T-helper 9 cell (primary cell): ENCODE data around the gene MRPL38.
"Not testable (repeated sequence)": the region's sequence is repeated elsewhere in the genome, so short reads cannot be mapped to it uniquely, and the experiment has no call there.

Experiments used
- DNase-seq: peaks from one replicate; pipeline ENCODE4 v3.0.0-alpha.2; 2020

MRPL38 gene

DNA sequence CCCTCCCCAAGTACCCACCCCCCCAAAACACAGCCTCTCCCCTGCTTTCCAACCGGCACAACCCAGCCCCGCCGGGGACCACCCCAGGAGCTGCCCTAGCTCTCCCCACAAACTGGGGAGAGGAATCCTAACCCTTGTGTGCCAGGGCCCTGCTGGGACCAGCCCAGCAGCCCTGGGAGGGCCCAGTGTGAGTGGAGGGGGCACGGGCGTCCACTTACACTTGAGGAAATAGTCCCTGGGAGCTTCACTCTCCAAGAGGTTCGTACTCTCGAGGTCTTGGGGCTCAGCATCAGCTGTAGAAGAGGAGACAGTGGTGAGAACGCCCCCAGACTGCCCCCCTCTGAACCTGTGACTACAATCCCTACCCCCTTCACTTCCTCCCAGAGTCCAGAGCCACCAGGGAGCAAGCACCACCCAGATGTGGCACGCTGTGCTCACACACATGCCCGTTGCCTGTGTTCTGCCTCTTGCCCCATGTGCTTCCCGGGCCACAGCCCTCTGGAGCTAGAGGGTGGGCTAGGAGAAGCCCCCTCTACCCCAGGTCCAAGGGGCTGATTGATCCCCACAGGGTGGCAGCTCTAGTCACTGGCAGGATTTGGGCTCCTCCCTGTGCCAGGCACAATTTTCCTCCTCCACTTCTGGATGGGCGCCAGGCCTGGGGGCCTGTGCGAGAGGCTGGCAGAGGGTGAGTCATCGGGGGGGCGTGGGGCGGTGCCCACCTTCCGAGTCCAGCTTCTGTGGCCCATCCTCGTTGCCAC is 29.3 kb downstream of the MRPL38 start:
- no peak for DNase-seq

DNA sequence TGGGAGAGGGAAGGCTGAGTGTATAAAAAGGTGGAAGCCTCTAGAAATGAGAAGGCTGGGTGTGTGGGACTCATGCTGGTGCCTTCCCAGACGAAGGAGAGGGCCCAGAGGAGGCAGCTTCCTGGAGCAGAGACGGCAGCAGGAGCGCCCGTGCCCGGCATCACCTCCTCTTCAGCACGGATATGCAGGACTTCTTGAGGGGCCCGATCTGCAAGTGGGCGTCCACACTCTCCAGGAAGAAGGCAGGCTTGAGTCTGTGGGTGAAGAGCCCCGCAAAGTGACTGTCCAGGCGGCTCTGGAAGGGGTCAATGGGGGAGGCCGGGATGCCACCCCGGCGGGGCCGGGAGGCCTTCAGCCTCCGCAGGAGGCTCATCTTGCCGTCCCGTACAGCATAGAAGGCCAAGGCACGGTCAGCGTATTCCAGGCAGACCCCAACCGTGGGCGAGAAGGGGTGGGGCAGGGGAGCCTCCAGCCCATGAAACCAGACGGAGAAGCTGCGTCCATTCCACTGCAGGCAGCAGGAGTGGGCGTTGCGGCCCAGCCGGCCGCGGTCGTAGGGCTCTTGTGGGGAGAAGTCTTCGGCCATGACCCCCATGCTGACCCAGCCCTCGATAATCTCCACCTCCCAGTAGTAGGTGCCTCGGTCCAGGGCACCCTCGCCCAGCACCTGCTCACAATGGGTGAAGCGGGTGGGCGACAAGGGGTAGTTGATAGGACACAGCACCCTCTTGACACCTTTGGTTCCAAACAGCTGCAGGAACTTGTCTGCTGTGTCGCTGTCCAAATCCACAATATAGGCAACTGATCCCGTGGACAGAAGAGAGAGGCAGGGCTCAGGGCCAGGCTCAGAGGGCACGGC is 30.1 kb downstream of the MRPL38 start:
- no peak for DNase-seq

- DNase-seq: no peak
These were observed 30.9 kb downstream of the MRPL38 start for GRCh38 chr17:75873587-75874322.

DNA sequence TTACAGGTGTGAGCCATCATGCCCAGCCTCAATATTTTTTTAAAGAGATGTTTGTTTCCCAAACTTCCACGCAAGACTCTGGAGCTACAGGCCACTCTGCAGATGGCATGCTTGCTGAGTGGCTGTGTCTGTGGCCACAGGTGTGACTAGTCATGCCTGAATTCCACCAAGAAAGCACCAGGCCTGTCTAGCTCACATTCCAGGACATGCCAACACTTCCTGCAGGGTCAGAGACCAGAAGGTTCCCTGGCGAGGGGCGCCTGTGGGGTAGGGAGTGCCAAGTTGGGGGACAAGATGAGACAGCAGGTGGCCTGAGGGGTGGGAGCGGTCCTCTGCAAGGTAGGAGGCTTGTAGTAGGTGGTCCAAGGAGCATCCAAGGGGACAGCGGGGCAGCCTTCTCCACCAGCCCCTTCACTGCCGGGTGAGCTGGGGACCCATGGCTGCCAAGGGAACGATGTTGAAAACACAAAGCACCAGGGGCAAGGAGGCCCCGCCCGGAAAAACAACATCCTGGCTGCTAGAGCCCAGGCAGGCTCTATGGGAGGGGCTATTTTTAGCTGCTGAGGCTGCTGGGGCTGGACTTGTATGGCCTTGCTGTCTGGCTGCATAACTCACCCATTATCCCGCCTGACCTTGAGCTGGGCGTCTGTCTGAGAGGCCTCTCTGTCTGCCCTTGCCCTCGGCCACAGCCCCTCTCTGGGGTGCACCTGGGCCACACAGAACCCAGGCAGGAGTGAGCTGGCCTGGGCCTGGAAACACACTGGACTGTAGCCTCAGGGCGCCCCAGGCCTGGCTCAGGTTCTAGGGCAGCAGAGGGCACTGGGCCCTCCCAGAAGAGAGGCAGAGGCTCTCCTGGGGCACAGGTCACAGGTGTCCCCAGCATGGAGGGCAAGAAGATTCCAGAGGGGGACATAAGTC is 32.0 kb downstream of the MRPL38 start:
- DNase-seq: peak; percentile 41

DNA sequence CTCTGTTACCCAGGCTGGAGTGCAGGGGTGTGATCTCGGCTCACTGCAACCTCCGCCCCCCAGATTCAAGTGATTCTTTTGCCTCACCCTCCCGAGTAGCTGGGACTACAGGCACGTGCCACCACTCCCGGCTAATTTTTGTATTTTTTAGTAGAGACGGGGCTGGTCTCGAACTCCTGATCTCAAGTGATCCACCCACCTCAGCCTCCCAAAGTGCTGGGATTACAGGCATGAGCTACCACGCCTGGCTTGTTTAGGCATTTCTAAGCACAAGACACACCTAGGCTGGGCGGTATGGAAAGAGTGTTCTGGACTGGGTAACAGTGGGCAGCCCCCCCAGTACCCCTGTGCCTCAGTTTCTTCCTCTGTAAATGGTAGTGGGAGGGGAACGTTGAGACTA is 34.5 kb downstream of the MRPL38 start:
- DNase-seq: not testable (repeated sequence)

DNA sequence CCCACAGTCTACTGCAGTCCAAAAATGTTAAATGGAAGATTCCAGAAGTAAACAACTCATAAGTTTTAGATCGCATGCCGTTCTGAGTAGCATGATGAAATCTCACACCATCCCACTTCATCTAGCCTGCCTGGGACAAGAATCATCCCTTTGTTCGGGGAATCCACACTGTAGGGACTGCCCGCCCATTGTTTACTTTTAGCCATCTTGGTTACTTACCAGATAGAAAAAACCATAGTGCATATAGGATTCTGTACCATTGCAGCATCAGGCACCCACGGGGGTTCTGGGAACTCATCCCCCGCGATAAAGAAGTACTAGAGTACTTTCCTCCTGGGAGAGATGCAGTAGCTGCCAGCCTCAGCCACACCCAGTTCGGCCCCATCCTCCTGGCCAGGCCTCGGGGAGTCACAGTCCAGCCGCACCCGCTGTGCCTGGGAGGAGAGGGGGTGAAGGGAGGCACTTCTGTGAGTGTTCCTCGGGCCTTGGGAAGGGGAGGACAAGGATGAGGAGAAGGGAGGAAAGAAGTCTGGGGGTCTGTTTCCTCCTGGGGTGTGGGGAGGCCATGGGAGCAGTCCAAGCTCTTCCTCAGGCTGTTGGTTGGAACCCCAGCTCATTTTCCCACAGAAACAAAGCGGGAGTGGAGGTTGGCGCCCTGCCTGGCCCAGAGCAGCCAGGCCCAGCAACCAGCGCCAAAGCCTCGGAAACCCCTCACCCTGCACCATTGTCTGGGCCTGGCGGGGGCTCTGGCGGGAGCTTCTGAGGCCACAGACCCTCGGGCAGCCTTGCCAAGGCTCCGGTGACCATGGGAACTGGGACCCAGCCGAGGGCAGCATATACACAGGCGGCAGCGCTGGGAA is 35.2 kb downstream of the MRPL38 start:
- DNase-seq: no peak

- not testable (repeated sequence) for DNase-seq
These were observed 35.9 kb downstream of the MRPL38 start for GRCh38 chr17:75868730-75869281.

DNA sequence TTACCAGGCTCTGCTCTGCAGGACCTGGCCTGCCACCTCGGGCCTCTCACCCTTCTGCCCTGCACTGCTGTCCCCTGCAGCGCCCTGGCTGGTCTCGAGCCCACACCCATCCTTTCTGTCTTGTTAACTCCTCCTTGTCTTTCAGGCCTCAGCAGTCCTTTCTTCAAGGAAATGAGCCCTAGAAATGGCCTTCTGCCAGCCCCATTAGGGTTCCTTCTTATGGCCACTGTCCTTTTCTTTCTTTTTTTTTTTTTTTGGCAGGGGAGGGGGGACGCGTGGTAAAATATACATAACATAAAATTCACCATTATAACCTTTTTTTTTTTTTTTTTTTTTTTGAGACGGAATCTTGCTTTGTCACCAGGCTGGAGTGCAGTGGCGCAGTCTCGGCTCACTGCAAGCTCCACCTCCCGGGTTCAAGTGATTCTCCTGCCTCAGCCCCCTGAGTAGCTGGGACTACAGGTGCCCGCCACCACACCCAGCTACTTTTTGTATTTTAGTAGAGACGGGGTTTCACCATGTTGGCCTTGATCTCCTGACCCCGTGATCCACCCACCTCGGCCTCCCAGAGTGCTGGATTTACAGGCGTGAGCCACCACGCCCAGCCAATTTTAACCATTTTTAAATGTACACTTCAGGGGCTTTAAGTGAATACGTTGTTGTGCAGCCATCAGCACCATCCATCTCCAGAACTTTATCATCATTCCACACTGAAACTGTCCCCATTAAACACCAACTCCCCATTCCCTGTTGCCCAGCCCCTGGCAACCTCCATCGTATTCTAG is 39.1 kb downstream of the MRPL38 start:
- DNase-seq: not testable (repeated sequence)

- not testable (repeated sequence) for DNase-seq
These were observed 39.8 kb downstream of the MRPL38 start for GRCh38 chr17:75864887-75865286.

DNA sequence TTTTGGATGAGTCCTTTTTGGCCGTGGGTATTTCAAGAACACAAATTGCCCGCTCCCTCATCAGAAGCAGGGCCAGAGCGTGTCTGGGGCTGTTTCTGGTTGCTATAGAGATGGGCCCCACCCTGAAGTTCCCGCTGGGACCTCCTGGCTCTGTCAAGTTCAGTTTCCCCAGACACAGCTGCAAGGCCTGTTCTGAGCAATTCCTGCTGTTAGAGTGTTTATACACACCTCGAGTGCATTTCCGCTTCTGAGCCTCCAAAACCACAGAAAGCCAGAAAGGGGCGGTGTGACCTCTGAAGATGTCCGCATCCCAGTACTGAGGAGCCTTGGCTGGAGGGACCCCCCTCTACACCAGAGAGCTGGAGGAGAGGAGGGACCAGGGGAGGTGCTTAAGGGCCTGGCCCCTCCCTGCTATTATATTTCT is 40.2 kb downstream of the MRPL38 start:
- DNase-seq: no peak

- no peak for DNase-seq
These were observed 42.8 kb downstream of the MRPL38 start for GRCh38 chr17:75861927-75862317.

GRCh38 chr17:75859358-75859757 is 45.3 kb downstream of the MRPL38 start:
- not testable (repeated sequence) for DNase-seq

DNA sequence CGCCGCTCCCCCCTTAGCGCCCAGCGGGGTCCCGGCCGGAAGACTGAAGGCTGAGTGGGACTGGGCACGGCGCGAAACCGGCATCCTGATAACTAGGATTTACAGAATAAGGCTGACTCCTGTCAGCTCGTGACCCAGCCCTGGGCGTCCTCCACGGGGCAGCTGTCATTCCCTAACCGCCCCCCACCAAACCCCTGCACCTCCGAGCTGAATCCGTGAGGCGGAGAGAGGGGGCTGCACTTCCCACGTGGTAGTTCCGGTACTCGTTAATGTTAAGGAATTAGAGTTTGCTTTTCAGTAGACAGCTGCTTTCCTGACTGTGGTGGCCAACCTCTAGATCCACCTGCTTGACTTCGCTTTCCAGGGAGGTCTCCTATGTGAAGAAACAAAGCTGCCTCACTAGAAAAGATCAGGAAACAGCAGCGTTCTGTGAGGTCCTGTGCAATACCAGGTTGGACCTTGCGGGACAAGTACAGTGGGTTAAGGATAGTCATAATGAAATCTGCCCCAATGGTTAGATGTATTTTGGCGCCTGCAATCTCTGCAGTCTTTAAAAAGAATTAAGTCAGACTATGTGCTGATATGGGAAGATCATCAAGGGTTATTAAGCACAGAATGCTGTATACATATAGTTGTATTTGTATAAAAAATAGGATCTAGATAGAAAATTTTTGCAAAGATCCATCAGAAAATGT is 48.5 kb downstream of the MRPL38 start:
- no peak for DNase-seq

DNA sequence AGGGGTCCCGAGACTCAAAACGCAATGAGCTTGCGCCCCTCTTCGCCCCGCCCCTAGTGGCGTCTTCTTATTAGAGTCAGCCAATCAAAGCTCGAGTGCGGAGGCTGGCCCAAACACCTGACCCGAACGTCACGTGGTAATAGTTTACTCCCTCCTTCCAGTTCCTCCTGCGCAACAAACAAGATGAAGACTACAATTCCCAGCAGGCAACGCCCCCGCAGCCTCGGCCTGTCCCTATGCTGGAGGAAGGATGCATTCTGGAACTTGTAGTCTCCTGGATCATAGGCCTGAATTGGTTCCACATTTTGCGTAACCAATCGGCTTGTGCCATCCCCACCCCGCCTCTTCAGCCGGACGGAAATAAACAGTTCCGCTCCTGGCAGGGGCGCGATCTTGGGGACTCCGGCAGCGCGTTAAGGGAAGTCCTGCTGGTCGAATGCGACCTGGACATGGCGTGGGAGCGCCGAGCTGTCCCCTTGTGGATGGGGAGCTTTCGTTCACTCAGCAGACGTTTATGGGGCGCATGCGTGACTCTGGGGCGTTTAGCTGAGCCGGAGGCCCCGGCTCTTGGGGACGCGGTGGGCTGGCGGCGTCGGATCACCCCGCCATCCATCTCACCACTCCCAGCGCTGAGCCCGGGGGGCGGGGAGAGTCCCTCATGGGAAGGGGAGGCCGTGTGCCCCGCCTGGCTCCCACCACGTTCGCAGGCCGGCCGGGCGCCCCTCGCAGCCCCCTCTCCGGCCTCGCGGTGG is 49.2 kb downstream of the MRPL38 start, which contains the start of gene WBP2:
TSS of gene WBP2 (minus strand) at position 26 of the 752 bp plus-strand sequence. CDS start 38 bp downstream, outside the sequence.
- peak; percentile 94 for DNase-seq

- DNase-seq: no peak
These were observed 49.8 kb downstream of the MRPL38 start for GRCh38 chr17:75854881-75855309.

DNA sequence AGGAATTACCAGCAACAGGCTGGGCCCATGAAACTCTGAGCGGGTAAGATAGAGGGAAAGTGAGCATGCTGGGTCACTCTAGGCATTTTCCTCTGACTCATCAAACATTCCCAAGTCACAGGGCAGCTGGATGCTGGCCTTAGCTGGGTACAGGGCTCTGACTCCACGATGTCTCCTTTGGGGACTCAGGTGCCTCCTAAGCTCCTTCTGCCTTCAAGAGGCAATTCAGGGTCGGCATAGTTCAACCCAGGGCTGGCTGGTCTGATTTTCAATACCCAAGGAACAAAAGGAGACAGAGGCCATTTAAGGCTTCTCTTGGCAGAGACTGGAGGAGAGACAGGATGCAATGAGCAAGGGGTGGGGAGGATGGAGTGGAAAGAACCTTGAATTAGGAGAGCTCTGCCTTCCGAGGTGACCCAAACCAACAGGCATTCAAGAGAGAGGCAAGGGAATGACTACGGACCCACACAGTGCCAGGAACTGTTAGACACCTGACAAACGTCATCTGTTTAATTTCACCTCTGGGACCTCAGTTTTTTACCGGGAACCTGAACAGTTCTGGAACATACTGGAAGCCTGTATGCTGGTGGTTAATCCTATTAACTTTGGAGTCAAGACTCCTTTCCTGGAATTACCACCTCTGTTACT is 50.5 kb downstream of the MRPL38 start:
- no peak for DNase-seq

- no peak for DNase-seq
These were observed 51.3 kb downstream of the MRPL38 start for GRCh38 chr17:75853433-75853832.

DNA sequence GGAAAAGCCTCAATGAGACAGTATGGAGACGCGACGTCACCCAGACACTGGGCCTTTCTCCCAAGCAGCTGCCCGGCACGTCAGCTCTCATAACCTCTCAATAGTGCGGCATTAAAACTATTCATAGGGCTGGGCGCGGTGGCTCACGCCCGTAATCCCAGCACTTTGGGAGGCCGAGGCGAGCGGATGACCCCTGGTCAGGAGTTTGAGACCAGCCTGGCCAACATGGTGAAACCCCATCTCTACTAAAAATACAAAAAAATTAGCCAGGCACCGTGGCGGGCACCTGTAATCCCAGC is 53.0 kb downstream of the MRPL38 start:
- not testable (repeated sequence) for DNase-seq
